Colonic mucosa (tissue), 4 donors: ENCODE measurements around the gene DIAPH1. TPM values are rescaled to one million over a fixed set of nuclear protein-coding genes. Genes with fewer than 3 reads are reported as not detected.

Experiments
- DNase-seq: peaks from one replicate; pipeline ENCODE4 v3.0.0-alpha.2; 2020
- H3K27ac ChIP-seq: fragments of 200-600 bp; one replicate; pipeline ENCODE4 v1.8.0; 2021
- H3K27me3 ChIP-seq: fragments of 200-600 bp; one replicate; pipeline ENCODE4 v1.8.0; 2021
- H3K36me3 ChIP-seq: fragments of 200-600 bp; one replicate; pipeline ENCODE4 v1.8.0; 2021
- H3K4me1 ChIP-seq: fragments of 200-600 bp; one replicate; pipeline ENCODE4 v1.8.0; 2021; ENCODE audit warnings: mild to moderate bottlenecking
- H3K4me3 ChIP-seq: fragments of 200-600 bp; one replicate; pipeline ENCODE4 v1.8.0; 2021
- H3K9ac ChIP-seq, 2 donors: one replicate each; pipeline ENCODE4 v1.7.0; 2013; ENCODE audit warnings: control low read depth in 2 of 2, low read depth in 2 of 2, low read length in 2 of 2
- H3K9me3 ChIP-seq: fragments of 200-600 bp; one replicate; pipeline ENCODE4 v1.8.0; 2021
- intact Hi-C: fragments of 100-400 bp; cut with DNase I; formaldehyde crosslinking; loops from one replicate; pipeline ENCODE4 v1.14.1; 2022
- total RNA-seq, 2 donors: library from RNA; stranded (reverse); fragmentation: NEBNext Ultra II Directional in 1 of 2; extraction: Animal tissue kit (Norgen Biotek cat#: 25700) in 1 of 2; gene quantifications; one replicate each; pipeline ENCODE4 v1.2.1, GENCODE V29; 2021
- TF ChIP-seq, protein P1 (sequence below): fragments of 200-600 bp; IDR thresholded peaks from one replicate; pipeline ENCODE4 v1.8.0; 2022; ENCODE audit warnings: antibody characterized with exemption, mild to moderate bottlenecking
- donor health status: healthy.
- donor health status: DM: no; HTN: no; CAD: no.
- donor health status: DM: no; HTN: no; CAD: no.

The DIAPH1 gene
- total RNA-seq, 2 donors from 2014 or later: 113 to 143 TPM

- intact Hi-C loops: loop anchor here (5.0 to 10.0 kb wide), 2 partner anchors 37 to 111 kb away; partner anchors contain the start of genes PCDHGA10 and PCDHGB7
- no peaks in the 10 kb centered on the region for H3K27me3 ChIP-seq
- H3K9ac ChIP-seq: no peak overlapping the region
- no peaks in the 10 kb centered on the region for H3K9me3 ChIP-seq
- H3K36me3 ChIP-seq: peaks cover 18% of the 10 kb centered on the region
- no peak overlapping the region for H3K4me3 ChIP-seq
- H3K4me1 ChIP-seq: peaks cover 6% of the 10 kb centered on the region
- peak overlapping the region; percentile 43 for H3K27ac ChIP-seq
- TF ChIP-seq, protein P1, sequence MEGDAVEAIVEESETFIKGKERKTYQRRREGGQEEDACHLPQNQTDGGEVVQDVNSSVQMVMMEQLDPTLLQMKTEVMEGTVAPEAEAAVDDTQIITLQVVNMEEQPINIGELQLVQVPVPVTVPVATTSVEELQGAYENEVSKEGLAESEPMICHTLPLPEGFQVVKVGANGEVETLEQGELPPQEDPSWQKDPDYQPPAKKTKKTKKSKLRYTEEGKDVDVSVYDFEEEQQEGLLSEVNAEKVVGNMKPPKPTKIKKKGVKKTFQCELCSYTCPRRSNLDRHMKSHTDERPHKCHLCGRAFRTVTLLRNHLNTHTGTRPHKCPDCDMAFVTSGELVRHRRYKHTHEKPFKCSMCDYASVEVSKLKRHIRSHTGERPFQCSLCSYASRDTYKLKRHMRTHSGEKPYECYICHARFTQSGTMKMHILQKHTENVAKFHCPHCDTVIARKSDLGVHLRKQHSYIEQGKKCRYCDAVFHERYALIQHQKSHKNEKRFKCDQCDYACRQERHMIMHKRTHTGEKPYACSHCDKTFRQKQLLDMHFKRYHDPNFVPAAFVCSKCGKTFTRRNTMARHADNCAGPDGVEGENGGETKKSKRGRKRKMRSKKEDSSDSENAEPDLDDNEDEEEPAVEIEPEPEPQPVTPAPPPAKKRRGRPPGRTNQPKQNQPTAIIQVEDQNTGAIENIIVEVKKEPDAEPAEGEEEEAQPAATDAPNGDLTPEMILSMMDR: no peak
- DNase-seq: peak; percentile 56
Observed at GRCh38 chr5:141525653-141526052, 93.1 kb downstream of the DIAPH1 start.

DNA sequence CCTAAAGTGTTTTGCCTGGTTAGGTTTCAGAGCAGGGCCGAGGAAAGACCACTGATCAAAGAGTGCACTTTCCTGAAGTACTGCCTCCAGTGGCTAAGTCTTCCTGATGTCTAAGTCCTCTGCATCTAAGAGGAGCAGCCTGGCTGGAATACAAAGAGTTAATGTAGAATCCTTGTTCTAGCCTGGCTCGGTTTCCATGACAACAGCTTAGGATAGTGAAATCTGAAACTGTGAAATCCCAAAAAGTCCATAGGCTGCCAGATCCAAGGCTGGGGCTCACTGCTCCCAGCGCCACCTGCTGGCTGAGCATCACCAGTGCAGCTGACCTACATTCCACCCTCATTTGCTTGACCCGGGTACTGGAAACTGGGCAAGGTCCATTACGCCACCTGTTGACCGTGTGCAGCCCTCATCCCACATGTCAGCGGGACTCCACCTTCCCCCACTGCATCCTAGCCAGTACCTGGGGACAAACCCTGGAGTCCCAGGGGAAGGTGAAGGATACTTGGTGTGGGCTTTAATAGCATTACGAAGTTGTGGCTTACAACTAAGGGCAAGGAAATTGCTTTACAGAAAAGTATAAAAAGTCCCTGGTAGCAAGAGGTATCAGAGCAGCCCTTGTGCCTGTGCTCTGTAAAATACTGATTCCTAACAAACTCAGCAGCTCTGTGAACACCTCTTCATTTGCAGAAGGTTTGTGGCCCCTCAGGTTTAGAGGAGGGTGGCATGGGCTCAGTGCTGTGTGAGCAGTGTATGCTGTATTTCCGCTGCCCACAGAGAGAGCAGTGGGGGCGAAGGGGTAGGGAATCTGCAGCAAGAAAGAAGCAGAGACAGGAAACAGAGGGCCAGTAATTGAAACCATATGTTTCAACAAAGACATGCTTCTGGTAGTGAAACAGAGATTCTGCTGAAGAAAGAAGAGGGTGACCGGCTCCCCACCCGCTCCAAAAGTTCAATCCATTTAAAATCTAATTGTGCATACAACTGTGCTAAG, 93.9 kb downstream of the DIAPH1 start:
- H3K36me3 ChIP-seq: peaks cover 18% of the 10 kb centered on the region
- TF ChIP-seq, protein P1: peak; percentile 98
- H3K9ac ChIP-seq: peak overlapping the region in 1 of 2 donors; percentile 19
- peaks cover 11% of the 10 kb centered on the region for H3K4me1 ChIP-seq
- H3K27ac ChIP-seq: peak overlapping the region; percentile 43
- no peaks in the 10 kb centered on the region for H3K9me3 ChIP-seq
- H3K4me3 ChIP-seq: no peak overlapping the region
- intact Hi-C loops: loop anchor here (5.0 to 10.0 kb wide), 2 partner anchors 37 to 110 kb away; partner anchors contain the start of genes PCDHGA10 and PCDHGB7
- no peaks in the 10 kb centered on the region for H3K27me3 ChIP-seq
- peak; percentile 88 for DNase-seq

DNA sequence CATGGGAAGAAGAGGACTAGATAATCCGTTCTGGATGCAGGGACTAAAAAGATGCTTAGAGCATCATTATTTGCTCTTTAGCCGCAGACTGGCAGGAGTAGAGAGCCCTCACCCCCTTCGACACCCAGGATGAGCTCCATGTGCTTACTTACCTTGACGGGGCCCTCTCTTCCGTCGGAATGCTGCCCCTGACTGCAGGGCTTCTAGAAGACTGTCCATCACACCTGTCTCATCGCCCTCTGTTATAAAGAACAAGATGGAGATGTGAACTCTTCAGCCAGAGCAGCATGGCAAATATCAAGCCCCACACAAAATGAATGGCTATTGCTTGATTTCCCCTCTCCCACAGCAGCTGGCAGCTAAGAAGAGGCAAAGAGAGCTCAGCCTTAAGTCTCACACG, 94.8 kb downstream of the DIAPH1 start:
- Histone ChIP-seq H3K27ac (peak overlapping the region; percentile 43), H3K4me1 (peaks cover 11% of the 10 kb centered on the region), H3K27me3 (no peaks in the 10 kb centered on the region), H3K9me3 (no peaks in the 10 kb centered on the region), H3K4me3 (no peak overlapping the region), H3K9ac (no peak overlapping the region), H3K36me3 (peaks cover 18% of the 10 kb centered on the region)
- TF ChIP-seq, protein P1: no peak
- no peak for DNase-seq
- intact Hi-C loops: loop anchor here (10.0 kb wide), 1 partner anchor 109 kb away; the partner anchor contains the start of genes PCDHGA10 and PCDHGB7

GRCh38 chr5:141522301-141522700, 96.5 kb downstream of the DIAPH1 start:
- no peak overlapping the region for H3K4me3 ChIP-seq
- H3K27me3 ChIP-seq: no peaks in the 10 kb centered on the region
- H3K27ac ChIP-seq: no peak overlapping the region
- no peak for DNase-seq
- H3K36me3 ChIP-seq: peaks cover 6% of the 10 kb centered on the region
- H3K4me1 ChIP-seq: peaks cover 11% of the 10 kb centered on the region
- TF ChIP-seq, protein P1: no peak
- no peaks in the 10 kb centered on the region for H3K9me3 ChIP-seq
- intact Hi-C loops: loop anchor here (10.0 kb wide), 1 partner anchor 108 kb away; the partner anchor contains the start of genes PCDHGA10 and PCDHGB7
- H3K9ac ChIP-seq: peak overlapping the region in 1 of 2 donors; percentile 30

DNA sequence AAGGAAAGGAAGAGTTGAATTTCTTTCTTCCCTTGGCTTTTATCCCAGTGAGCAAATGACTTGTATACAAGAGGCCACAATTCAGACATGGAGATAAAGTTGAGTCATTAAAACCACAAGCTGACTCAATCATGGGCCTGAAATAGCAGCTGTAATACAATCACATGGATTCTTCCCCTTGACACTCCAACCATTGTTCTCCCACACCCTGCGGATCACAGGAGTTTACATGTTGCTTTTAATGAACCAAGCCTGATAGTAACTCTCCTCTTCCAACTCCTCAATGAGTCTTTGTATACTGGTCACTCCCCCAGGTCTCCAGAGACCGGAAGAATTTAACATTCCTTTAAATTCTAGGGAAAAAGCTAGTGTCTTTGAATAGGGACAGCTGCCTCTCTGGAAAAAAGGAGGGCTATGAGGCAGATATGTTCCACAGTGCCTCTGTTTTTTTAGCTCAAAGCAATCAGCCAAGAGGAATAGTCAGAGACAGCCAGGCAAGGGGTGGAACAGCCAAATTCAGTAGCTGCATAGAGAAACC, 97.5 kb downstream of the DIAPH1 start:
- H3K9me3 ChIP-seq: no peaks in the 10 kb centered on the region
- no peaks in the 10 kb centered on the region for H3K27me3 ChIP-seq
- H3K4me1 ChIP-seq: peaks cover 11% of the 10 kb centered on the region
- no peak overlapping the region for H3K4me3 ChIP-seq
- peaks cover 6% of the 10 kb centered on the region for H3K36me3 ChIP-seq
- TF ChIP-seq, protein P1: no peak
- peak overlapping the region; percentile 83 for H3K27ac ChIP-seq
- intact Hi-C loops: loop anchor here (10.0 kb wide), 1 partner anchor 107 kb away; the partner anchor contains the start of genes PCDHGA10 and PCDHGB7
- peak; percentile 53 for DNase-seq
- peak overlapping the region in 1 of 2 donors; percentile 30 for H3K9ac ChIP-seq
